Measurements from ENCODE around the gene POGLUT2.

Gene POGLUT2

GRCh38 chr13:102798581-102799425, at the start of gene POGLUT2, which contains the start of gene BIVM:
Gene POGLUT2 (minus strand): TSS chr13:102798976. CDS start chr13:102798670, 306 bp downstream.
Gene BIVM (plus strand): TSS chr13:102799119. CDS start chr13:102807268, 8,149 bp downstream.
- DNase-seq (ENCODE audit: low spot score), result peak; percentile 68

DNA sequence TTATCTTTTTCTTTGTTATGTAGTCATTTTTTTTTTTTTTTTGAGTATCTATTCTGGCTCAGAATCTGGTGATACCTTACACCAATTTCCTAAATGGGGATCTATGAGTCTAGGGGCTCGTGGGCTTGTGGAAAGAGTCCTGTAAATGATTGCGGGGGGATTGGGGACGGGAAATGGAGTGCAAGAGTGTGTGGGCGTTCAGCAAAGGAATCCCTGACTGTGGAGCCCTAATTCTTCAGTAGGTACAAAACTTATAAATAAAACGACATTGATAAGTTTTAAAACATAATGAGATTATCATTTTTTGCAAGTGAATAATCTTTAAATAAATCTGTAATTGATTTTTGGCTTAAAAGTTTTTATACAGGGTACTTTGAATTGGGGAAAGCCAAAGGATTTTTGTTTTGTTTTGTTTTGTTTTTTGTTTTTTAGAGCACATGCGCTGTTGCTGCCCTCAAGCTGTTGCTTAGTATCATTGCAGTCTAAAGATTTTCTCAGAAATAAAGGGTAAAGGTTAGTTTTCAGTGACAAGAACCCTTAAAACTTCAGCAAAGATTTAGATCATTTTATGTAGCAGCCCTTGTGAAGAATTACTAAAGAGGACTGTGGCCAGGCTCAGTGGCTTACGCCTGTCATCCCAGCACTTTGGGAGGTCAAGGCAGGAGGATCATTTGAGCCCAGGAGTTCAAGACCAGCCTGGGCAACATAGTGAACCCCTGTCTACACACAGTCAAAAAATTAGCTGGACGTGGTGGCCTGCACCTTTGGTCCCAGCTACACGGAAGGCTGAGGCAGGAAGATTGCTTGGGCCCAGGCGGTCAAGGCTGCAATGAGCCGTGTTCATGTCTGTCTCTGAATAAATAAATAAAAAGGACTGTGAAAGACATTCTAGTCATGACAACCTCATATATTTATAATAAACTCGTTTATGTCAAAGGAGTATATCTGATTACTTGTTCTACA, 48.8 kb upstream of the POGLUT2 start:
- peak; percentile 34 for DNase-seq (ENCODE audit: low spot score)

- DNase-seq (ENCODE audit: low spot score), result peak; percentile 42
Observed at GRCh38 chr13:102846261-102847015, 47.7 kb upstream of the POGLUT2 start.

- DNase-seq (ENCODE audit: low spot score), result peak; percentile 96
Observed at GRCh38 chr13:102845630-102846260, 47.0 kb upstream of the POGLUT2 start, which contains the start of gene ERCC5. Gene ERCC5 (plus strand): TSS chr13:102846032. CDS start chr13:102846267, 235 bp downstream.

- DNase-seq (ENCODE audit: low spot score), result no peak
Observed at GRCh38 chr13:102845289-102845629, 46.5 kb upstream of the POGLUT2 start.

- DNase-seq (ENCODE audit: low spot score), result no peak
Observed at GRCh38 chr13:102839462-102839861, 40.7 kb upstream of the POGLUT2 start.

DNA sequence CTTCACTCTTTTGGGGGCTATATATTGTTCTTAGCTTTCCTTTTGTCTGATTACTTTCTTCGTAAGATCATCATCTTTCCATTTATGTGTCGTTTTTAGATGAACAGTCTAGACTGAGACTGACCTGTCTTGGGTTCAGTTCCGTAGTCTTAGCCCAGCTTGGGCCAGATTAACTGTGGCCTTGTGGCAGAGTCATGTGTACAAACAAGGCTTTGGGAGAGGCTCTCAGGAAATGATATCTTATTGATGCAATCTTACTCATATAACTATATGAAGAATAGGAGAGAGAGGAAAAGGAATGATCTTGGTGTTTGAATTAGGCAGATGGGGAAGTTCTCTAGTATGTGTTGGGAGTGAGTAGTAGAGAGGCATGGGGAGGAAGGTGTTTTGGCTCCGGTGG, 40.2 kb upstream of the POGLUT2 start:
- DNase-seq (ENCODE audit: low spot score), result no peak

DNA sequence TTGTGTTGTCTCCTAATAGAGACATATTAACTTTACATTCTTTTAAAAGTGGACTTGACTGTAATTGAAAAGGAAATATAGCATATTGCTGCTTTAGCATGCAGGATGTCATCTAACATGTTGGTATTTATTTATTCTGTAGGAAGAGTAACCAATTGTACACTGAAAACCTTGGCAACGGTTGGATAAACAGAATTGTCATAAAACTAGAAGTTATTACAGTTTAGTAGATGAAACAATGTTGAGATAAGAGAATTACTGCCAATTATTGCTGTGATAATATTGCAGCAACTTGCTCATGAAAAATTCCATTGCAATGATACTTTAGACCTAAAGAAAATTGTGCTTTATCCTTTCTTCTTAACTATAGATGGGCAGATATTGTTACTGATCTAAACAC, 39.5 kb upstream of the POGLUT2 start:
- no peak for DNase-seq (ENCODE audit: low spot score)

- no peak for DNase-seq (ENCODE audit: low spot score)
Observed at GRCh38 chr13:102836471-102836870, 37.7 kb upstream of the POGLUT2 start.

DNA sequence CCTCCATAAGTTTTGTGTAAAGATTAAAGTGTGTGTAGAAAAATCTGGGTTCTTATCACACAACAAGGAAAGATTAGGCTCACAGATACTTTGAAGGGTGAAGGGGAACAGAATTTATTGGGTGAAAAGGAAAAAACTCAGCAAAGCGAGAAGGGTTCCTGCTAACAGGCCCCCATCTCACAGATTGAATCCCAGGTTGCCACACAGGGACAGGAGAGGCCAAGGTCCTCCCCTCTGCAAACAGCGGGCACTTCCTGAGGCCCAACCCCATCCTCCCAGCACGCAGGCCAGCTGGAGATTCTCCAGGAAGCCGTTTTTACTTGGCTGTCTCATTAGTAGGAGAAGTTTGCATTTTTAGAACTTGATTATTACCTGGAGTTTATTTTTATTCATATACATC, 31.9 kb upstream of the POGLUT2 start:
- DNase-seq (ENCODE audit: low spot score), result no peak

- DNase-seq (ENCODE audit: low spot score), result no peak
Observed at GRCh38 chr13:102825921-102826706, 27.3 kb upstream of the POGLUT2 start.

DNA sequence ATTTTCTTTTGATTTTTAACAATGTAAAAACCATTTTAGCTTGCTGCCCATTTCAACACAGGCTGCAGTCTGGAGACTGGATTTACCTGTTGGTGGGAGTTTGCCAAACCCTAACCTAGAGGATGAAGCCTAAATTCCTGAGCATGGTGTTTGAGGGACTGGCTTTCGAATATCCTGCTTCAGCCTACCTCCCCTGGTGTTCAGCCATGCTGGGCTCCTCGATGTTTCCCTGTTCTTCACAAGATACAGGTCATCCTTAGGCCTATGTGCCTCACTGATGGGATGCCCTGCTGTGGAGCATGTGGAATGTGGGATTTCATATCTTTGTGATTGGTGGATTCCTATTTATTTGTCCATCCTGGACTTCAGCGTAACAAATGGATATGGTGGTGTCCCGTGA, 26.6 kb upstream of the POGLUT2 start:
- no peak for DNase-seq (ENCODE audit: low spot score)

GRCh38 chr13:102817907-102818306, 19.1 kb upstream of the POGLUT2 start:
- no peak for DNase-seq (ENCODE audit: low spot score)

DNA sequence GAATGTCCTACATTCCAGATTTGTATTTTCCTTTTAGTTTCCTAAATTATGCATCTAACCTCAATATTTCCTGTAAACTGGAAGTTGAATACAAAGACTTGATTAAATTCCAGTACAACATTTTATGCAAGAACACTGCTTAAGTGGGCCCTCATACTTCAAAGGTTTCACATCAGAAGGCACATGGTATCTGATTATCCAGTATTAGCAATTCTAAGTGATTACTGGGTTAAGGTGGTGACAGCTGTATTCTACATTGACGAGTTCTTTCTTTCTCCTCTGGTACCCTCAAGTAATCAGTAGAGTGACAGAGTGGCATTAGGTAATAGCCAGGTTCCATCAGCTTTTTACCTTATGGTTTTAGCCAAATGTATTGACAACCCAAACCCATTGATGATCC, 18.5 kb upstream of the POGLUT2 start:
- no peak for DNase-seq (ENCODE audit: low spot score)

GRCh38 chr13:102816708-102817107, 17.9 kb upstream of the POGLUT2 start:
- no peak for DNase-seq (ENCODE audit: low spot score)

DNA sequence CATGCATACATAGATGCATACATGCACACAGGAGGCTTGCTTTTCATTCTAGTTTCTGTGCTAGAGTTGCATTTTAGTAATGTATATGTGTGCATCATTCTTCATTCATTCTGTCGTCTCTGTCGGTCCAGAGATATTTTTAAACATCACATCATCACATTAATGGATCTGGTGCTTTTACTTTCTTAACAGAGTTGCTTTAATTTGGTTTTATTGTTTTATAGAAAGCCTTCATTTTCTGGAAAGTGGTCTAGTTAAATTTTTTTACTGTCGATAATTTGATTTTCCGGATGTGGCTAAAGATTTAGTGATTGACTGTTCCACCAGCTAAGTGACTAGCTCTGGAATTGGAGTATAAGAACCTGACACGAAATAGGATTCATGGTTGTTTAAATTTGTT, 17.0 kb upstream of the POGLUT2 start:
- DNase-seq (ENCODE audit: low spot score), result no peak

- no peak for DNase-seq (ENCODE audit: low spot score)
Observed at GRCh38 chr13:102814793-102815192, 16.0 kb upstream of the POGLUT2 start.

GRCh38 chr13:102814025-102814607, 15.3 kb upstream of the POGLUT2 start:
- no peak for DNase-seq (ENCODE audit: low spot score)

- DNase-seq (ENCODE audit: low spot score), result no peak
Observed at GRCh38 chr13:102812611-102813287, 14.0 kb upstream of the POGLUT2 start.

- no peak for DNase-seq (ENCODE audit: low spot score)
Observed at GRCh38 chr13:102807699-102808098, 8.9 kb upstream of the POGLUT2 start.

Measured in CD4-positive, alpha-beta T cell treated with Interleukin-15 for 4 hours (primary cell).